WTC11 (cell line): ENCODE data around the gene UBE2R2. TPM values are rescaled to one million over a fixed set of nuclear protein-coding genes. Genes with fewer than 3 reads are reported as not detected.
A peak's percentile ranks its signal among the peaks of the same experiment; 100 is the strongest.

Experiments used
- ATAC-seq: fragments of 200-7000 bp; cut with Tn5 transposase; 2 replicates; pipeline ENCODE4 v1.10.0; 2021; ENCODE audit warnings: mild to moderate bottlenecking, moderate library complexity
- CTCF ChIA-PET: fragments of 300-600 bp; sonication (Branson Sonifier 250); formaldehyde crosslinking; loops from one replicate; lab custom pipeline; 2021; ENCODE audit warnings: antibody characterized with exemption; lab: Charles Lee
- POLR2A ChIA-PET: fragments of 350-600 bp; sonication (Branson Sonifier 250); formaldehyde crosslinking; loops from one replicate; lab custom pipeline; 2021; ENCODE audit warnings: antibody characterized with exemption; lab: Charles Lee
- DNase-seq: peaks from one replicate; pipeline ENCODE4 v3.0.0; 2021; ENCODE audit warnings: low spot score
- H3K27ac Mint-ChIP-seq: 2 replicates; pipeline ENCODE4 v1.8.0; 2021; ENCODE audit warnings: mixed read lengths
- H3K27me3 Mint-ChIP-seq: 2 replicates; pipeline ENCODE4 v1.8.0; 2021; ENCODE audit warnings: low read depth, mild to moderate bottlenecking, moderate library complexity, mixed read lengths
- H3K36me3 Mint-ChIP-seq: 2 replicates; pipeline ENCODE4 v1.8.0; 2021; ENCODE audit warnings: mixed read lengths
- H3K4me1 Mint-ChIP-seq: 2 replicates; pipeline ENCODE4 v1.8.0; 2022; ENCODE audit warnings: mixed read lengths
- H3K4me3 Mint-ChIP-seq: 2 replicates; pipeline ENCODE4 v1.8.0; 2021; ENCODE audit warnings: mild to moderate bottlenecking, moderate library complexity, mixed read lengths
- H3K9me3 Mint-ChIP-seq: 2 replicates; pipeline ENCODE4 v1.8.0; 2021; ENCODE audit warnings: mixed read lengths
- CDX4 ChIP-seq: fragments of 250-450 bp; sonication (Bioruptor Pico); IDR thresholded peaks from 2 replicates; pipeline ENCODE4 v1.9.0; 2021; ENCODE audit warnings: moderate library complexity, mild to moderate bottlenecking, inconsistent platforms, borderline replicate concordance
- CREM ChIP-seq: sonication (generic); formaldehyde crosslinking; IDR thresholded peaks from 2 replicates; pipeline ENCODE4 v1.8.1; 2022; ENCODE audit warnings: mild to moderate bottlenecking, missing genetic modification reagents, moderate library complexity
- FOXJ3 ChIP-seq: sonication (generic); formaldehyde crosslinking; IDR thresholded peaks from 2 replicates; pipeline ENCODE4 v1.9.0; 2021; ENCODE audit warnings: missing genetic modification reagents, mild to moderate bottlenecking, borderline replicate concordance
- FOXP1 ChIP-seq: sonication (generic); formaldehyde crosslinking; IDR thresholded peaks from 2 replicates; pipeline ENCODE4 v1.8.0; 2022; ENCODE audit warnings: missing genetic modification reagents, mild to moderate bottlenecking, moderate library complexity, borderline replicate concordance
- FOXP4 ChIP-seq: sonication (generic); formaldehyde crosslinking; IDR thresholded peaks from 2 replicates; pipeline ENCODE4 v1.8.0; 2022; ENCODE audit warnings: mild to moderate bottlenecking, missing genetic modification reagents
- JAZF1 ChIP-seq: fragments of 250-450 bp; sonication (Bioruptor Pico); IDR thresholded peaks from 2 replicates; pipeline ENCODE4 v1.9.0; 2021; ENCODE audit warnings: moderate library complexity, mild to moderate bottlenecking, inconsistent platforms
- NFATC4 ChIP-seq: fragments of 250-450 bp; sonication (Bioruptor Pico); IDR thresholded peaks from 2 replicates; pipeline ENCODE4 v1.9.0; 2021; ENCODE audit warnings: mild to moderate bottlenecking
- NFE2L1 ChIP-seq: sonication (generic); formaldehyde crosslinking; IDR thresholded peaks from 2 replicates; pipeline ENCODE4 v1.8.1; 2023; ENCODE audit warnings: missing genetic modification reagents
- NR1H2 ChIP-seq: sonication (generic); formaldehyde crosslinking; IDR thresholded peaks from 2 replicates; pipeline ENCODE4 v1.9.0; 2021; ENCODE audit warnings: mild to moderate bottlenecking, moderate library complexity, missing genetic modification reagents
- NR2C2 ChIP-seq: sonication (generic); formaldehyde crosslinking; IDR thresholded peaks from 2 replicates; pipeline ENCODE4 v1.8.0; 2022; ENCODE audit warnings: mild to moderate bottlenecking, missing genetic modification reagents
- PRRX2 ChIP-seq: fragments of 250-450 bp; sonication (Bioruptor Pico); IDR thresholded peaks from 2 replicates; pipeline ENCODE4 v1.8.0; 2021; ENCODE audit warnings: mild to moderate bottlenecking
- TP53 ChIP-seq: sonication (generic); formaldehyde crosslinking; IDR thresholded peaks from 2 replicates; pipeline ENCODE4 v1.8.1; 2023; ENCODE audit warnings: mild to moderate bottlenecking, missing genetic modification reagents
- ZNF219 ChIP-seq: sonication (generic); formaldehyde crosslinking; IDR thresholded peaks from 2 replicates; pipeline ENCODE4 v1.8.0; 2023; ENCODE audit warnings: missing genetic modification reagents, mild to moderate bottlenecking, borderline replicate concordance
- ZNF423 ChIP-seq: fragments of 250-450 bp; sonication (Bioruptor Pico); IDR thresholded peaks from 2 replicates; pipeline ENCODE4 v2.1.2; 2022; ENCODE audit warnings: mild to moderate bottlenecking, moderate library complexity
- ZNF512 ChIP-seq: sonication (generic); formaldehyde crosslinking; IDR thresholded peaks from 2 replicates; pipeline ENCODE4 v1.8.1; 2022; ENCODE audit warnings: missing genetic modification reagents, borderline replicate concordance
- ZNF532 ChIP-seq: fragments of 250-450 bp; sonication (Bioruptor Pico); IDR thresholded peaks from 2 replicates; pipeline ENCODE4 v1.9.0; 2021; ENCODE audit warnings: mild to moderate bottlenecking, borderline replicate concordance
- total RNA-seq: library from RNA; stranded (reverse); gene quantifications from 3 replicates; pipeline ENCODE4 v1.2.3, GENCODE V29; 2021
- TF ChIP-seq, protein P1 (sequence below): sonication (generic); formaldehyde crosslinking; IDR thresholded peaks from 2 replicates; pipeline ENCODE4 v1.8.1; 2023; ENCODE audit warnings: mild to moderate bottlenecking, missing genetic modification reagents, borderline replicate concordance
- TF ChIP-seq, protein P2 (sequence below): sonication (generic); formaldehyde crosslinking; IDR thresholded peaks from 2 replicates; pipeline ENCODE4 v1.8.0; 2023; ENCODE audit warnings: missing genetic modification reagents
- TF ChIP-seq, protein P3 (sequence below): fragments of 250-450 bp; sonication (Bioruptor Pico); IDR thresholded peaks from 2 replicates; pipeline ENCODE4 v1.9.0; 2021; ENCODE audit warnings: mild to moderate bottlenecking

The UBE2R2 gene
- total RNA-seq, 1 experiment from 2014 or later, result 45.0 TPM

DNA sequence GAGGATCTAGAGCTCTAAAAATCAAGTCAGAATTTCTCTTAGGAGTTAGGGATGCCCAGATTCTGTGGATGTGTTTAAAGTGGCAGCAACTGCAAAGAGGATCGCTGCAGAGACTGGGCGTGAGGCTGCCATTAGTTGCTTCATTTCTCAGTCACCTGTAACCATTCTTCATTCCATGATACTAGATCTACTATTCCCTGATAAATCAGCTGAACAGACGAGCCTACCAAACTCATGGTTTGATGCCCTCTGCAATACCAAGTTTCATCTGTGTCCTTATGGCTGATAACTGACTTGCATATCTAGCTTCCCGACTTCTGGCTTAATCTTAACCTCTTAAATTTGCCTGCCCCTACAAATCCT lies 33.3 kb downstream of the UBE2R2 start:
- H3K4me3 Mint-ChIP-seq, result no peak overlapping the region
- peaks cover 28% of the 10 kb centered on the region for H3K4me1 Mint-ChIP-seq
- H3K36me3 Mint-ChIP-seq, result no peaks in the 10 kb centered on the region
- no peak for ATAC-seq
- no peak for DNase-seq
- ChIA-PET CTCF (interaction anchor here (1.6 to 2.2 kb wide), 2 partner anchors 37 to 112 kb away, joined by 4 to 12 read pairs; no protein-coding TSS in a partner anchor), POLR2A (no interaction called here)
- TF ChIP-seq, protein P1, sequence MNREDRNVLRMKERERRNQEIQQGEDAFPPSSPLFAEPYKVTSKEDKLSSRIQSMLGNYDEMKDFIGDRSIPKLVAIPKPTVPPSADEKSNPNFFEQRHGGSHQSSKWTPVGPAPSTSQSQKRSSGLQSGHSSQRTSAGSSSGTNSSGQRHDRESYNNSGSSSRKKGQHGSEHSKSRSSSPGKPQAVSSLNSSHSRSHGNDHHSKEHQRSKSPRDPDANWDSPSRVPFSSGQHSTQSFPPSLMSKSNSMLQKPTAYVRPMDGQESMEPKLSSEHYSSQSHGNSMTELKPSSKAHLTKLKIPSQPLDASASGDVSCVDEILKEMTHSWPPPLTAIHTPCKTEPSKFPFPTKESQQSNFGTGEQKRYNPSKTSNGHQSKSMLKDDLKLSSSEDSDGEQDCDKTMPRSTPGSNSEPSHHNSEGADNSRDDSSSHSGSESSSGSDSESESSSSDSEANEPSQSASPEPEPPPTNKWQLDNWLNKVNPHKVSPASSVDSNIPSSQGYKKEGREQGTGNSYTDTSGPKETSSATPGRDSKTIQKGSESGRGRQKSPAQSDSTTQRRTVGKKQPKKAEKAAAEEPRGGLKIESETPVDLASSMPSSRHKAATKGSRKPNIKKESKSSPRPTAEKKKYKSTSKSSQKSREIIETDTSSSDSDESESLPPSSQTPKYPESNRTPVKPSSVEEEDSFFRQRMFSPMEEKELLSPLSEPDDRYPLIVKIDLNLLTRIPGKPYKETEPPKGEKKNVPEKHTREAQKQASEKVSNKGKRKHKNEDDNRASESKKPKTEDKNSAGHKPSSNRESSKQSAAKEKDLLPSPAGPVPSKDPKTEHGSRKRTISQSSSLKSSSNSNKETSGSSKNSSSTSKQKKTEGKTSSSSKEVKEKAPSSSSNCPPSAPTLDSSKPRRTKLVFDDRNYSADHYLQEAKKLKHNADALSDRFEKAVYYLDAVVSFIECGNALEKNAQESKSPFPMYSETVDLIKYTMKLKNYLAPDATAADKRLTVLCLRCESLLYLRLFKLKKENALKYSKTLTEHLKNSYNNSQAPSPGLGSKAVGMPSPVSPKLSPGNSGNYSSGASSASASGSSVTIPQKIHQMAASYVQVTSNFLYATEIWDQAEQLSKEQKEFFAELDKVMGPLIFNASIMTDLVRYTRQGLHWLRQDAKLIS (CRISPR knock-in tag), result no peak
- TF ChIP-seq NFE2L1 (CRISPR knock-in tag) (no peak), CREM (CRISPR knock-in tag) (no peak)
- peak overlapping the region; percentile 14 for H3K27ac Mint-ChIP-seq
- no peaks in the 10 kb centered on the region for H3K27me3 Mint-ChIP-seq
- no peaks in the 10 kb centered on the region for H3K9me3 Mint-ChIP-seq

DNA sequence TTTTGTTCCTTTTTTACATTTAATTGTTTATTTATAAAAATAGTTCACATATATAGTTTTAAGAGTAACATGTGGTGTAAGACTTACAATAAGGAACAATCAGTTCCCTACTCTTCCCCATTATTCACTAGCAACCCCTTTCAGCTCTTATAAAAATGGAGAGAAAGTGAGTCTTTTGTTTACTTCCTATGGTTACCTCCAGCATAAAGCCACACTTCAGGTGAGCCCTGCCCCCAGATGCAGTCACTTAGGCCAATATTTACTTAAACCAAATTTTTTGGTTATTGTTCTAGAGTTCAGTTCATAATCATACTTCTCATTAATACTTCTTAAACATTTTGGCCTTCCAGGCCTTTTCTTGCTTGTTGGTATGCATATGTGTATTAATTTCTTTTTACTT lies 33.7 kb downstream of the UBE2R2 start:
- peaks cover 31% of the 10 kb centered on the region for H3K4me1 Mint-ChIP-seq
- DNase-seq, result no peak
- ATAC-seq, result no peak
- no peaks in the 10 kb centered on the region for H3K27me3 Mint-ChIP-seq
- no peaks in the 10 kb centered on the region for H3K9me3 Mint-ChIP-seq
- no peak overlapping the region for H3K4me3 Mint-ChIP-seq
- H3K27ac Mint-ChIP-seq, result 0 out of 2 replicates have a peak overlapping the region, but pooled peaks have one; percentile 27
- POLR2A ChIA-PET, result no interaction called here
- H3K36me3 Mint-ChIP-seq, result no peaks in the 10 kb centered on the region
- CTCF ChIA-PET, result interaction anchor here (1.6 to 2.2 kb wide), 2 partner anchors 37 to 113 kb away, joined by 4 to 12 read pairs; no protein-coding TSS in a partner anchor
- TF ChIP-seq, protein P2, sequence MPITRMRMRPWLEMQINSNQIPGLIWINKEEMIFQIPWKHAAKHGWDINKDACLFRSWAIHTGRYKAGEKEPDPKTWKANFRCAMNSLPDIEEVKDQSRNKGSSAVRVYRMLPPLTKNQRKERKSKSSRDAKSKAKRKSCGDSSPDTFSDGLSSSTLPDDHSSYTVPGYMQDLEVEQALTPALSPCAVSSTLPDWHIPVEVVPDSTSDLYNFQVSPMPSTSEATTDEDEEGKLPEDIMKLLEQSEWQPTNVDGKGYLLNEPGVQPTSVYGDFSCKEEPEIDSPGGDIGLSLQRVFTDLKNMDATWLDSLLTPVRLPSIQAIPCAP (CRISPR knock-in tag), result no peak
- TF ChIP-seq NR1H2 (CRISPR knock-in tag) (no peak), ZNF219 (CRISPR knock-in tag) (no peak), FOXP1 (no peak), FOXJ3 (CRISPR knock-in tag) (no peak), ZNF423 (CRISPR knock-in tag) (no peak), ZNF532 (CRISPR knock-in tag) (no peak), CDX4 (CRISPR knock-in tag) (no peak), TP53 (no peak), FOXP4 (no peak), PRRX2 (no peak), ZNF512 (no peak), NFE2L1 (CRISPR knock-in tag) (no peak), NR2C2 (CRISPR knock-in tag) (no peak), JAZF1 (CRISPR knock-in tag) (no peak), NFATC4 (CRISPR knock-in tag) (no peak)
- TF ChIP-seq, protein P3, sequence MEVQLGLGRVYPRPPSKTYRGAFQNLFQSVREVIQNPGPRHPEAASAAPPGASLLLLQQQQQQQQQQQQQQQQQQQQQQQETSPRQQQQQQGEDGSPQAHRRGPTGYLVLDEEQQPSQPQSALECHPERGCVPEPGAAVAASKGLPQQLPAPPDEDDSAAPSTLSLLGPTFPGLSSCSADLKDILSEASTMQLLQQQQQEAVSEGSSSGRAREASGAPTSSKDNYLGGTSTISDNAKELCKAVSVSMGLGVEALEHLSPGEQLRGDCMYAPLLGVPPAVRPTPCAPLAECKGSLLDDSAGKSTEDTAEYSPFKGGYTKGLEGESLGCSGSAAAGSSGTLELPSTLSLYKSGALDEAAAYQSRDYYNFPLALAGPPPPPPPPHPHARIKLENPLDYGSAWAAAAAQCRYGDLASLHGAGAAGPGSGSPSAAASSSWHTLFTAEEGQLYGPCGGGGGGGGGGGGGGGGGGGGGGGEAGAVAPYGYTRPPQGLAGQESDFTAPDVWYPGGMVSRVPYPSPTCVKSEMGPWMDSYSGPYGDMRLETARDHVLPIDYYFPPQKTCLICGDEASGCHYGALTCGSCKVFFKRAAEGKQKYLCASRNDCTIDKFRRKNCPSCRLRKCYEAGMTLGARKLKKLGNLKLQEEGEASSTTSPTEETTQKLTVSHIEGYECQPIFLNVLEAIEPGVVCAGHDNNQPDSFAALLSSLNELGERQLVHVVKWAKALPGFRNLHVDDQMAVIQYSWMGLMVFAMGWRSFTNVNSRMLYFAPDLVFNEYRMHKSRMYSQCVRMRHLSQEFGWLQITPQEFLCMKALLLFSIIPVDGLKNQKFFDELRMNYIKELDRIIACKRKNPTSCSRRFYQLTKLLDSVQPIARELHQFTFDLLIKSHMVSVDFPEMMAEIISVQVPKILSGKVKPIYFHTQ (CRISPR knock-in tag), result no peak
